ENCODE measurements around the gene TNNI3.
A peak's percentile ranks its signal among the peaks of the same experiment; 100 is the strongest.
"Not testable (repeated sequence)": the region's sequence is repeated elsewhere in the genome, so short reads cannot be mapped to it uniquely, and the experiment has no call there.

The TNNI3 gene

DNA sequence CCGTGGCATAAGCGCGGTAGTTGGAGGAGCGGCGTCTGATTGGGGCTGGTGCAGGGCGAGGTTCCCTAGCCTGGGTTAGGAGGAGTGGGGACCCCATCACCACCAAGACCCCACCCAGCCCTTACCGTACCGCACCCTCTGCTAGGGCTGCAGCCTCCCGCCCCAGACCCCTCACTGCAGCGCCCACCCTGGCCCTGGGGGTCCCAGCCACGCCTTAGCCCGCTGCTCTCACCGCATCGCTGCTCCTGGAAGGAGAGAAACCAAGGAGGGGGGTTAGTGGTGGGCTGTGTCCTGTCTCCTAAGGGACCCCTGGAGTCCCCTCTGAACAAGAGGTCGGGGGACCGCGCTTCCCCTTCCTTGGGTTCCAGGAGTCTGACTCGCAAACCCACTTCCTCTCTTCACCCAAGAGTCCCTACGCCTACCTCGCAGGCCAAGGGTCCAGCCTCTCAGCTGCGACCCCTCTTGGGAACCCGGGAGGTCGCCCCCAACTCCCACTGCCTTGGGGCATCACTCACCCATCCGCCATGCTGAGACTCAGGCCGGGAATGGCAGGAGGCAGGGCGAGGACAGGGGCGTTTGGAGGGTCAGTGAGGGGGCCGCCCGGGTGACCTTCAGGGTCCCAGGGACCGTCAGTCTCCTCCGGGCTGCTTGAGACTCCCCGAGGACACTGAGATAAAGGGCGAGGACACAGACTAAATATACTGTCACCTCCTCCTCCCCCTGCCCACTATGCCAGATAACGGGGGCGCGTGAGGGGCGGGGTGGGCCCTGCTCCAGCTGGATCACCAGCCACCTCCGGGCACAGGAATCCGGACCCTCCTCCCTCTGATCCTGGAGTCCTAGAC lies at the start of gene TNNI3:
TNNI3 (minus strand) TSS at position 669 of the 845 bp plus-strand sequence; CDS start at position 526, 143 bp downstream.
- in situ Hi-C loops (cut with MboI; ENCODE audit: low sequenced_read_pairs, unreplicated experiment): no loop called here
- TF ChIP-seq, protein P1, sequence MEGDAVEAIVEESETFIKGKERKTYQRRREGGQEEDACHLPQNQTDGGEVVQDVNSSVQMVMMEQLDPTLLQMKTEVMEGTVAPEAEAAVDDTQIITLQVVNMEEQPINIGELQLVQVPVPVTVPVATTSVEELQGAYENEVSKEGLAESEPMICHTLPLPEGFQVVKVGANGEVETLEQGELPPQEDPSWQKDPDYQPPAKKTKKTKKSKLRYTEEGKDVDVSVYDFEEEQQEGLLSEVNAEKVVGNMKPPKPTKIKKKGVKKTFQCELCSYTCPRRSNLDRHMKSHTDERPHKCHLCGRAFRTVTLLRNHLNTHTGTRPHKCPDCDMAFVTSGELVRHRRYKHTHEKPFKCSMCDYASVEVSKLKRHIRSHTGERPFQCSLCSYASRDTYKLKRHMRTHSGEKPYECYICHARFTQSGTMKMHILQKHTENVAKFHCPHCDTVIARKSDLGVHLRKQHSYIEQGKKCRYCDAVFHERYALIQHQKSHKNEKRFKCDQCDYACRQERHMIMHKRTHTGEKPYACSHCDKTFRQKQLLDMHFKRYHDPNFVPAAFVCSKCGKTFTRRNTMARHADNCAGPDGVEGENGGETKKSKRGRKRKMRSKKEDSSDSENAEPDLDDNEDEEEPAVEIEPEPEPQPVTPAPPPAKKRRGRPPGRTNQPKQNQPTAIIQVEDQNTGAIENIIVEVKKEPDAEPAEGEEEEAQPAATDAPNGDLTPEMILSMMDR (IDR thresholded peaks at IDR 0.05; ENCODE audit: borderline replicate concordance, control extremely low read depth, extremely low read depth, insufficient read depth, missing control alignments): no peak
- no peak for DNase-seq (ENCODE audit: low spot score)

DNA sequence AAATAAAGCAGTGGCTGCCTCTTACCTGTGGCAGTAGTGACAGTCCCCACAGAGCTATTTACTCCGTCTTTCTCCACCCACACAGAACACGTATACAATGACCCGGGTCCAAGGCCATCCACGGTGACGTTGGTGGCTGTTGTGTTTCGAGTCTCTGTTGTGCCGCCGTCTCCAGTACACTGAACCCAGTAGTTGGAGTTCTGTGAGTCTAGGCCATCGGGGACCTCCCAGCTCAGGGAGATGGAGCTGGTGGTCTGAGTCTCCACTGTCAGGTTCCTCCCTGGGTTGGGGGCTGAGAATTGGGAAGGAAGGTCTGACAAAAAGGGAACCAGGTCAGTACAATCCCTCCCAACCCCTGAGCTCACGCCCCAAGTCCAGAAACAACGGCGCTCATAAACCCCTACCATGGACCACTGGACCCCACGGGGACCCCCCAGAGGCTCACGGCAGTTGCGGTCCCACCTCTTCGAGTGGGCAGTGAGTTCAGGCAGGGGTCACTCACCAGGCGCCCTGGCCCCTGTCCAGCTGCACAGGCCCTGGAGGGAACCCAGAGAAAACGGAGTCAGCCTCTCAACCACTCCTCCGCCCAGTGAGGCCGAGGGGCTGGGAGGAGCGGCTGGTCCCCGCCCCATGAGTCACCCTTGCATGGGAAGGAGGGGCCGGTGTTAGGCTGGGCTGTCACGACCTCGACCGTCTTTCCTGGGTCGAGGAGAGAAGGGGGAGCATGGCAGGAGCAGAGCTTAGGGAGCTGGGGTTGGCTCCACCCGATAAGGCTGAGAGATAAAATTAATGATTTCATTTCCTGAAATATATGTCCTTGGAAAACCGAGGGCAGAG lies 49.4 kb upstream of the TNNI3 start:
- TF ChIP-seq, protein P1 (IDR thresholded peaks at IDR 0.05; ENCODE audit: borderline replicate concordance, control extremely low read depth, extremely low read depth, insufficient read depth, missing control alignments): no peak
- in situ Hi-C loops (cut with MboI; ENCODE audit: low sequenced_read_pairs, unreplicated experiment): no loop called here
- DNase-seq (ENCODE audit: low spot score): peak; percentile 75

DNA sequence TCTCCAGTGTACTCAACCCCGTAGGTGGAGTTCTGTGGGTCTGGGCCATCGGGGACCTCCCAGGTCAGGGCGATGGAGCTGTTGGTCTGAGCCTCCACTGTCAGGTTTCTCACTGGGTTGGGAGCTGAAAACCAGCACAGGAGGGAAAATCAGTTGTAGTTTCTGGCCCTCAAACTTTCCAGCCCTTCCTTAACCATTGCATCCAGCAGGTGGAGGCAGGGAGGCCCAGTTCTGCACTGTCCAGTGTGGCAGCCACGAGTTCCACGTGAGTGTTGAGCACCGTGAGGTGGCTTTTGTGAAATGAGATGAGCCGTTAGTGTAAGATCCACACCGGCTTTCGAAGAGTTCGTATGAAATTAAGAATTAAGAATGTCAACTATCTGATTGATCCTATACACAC lies 44.7 kb upstream of the TNNI3 start:
- in situ Hi-C loops (cut with MboI; ENCODE audit: low sequenced_read_pairs, unreplicated experiment); DNase-seq (ENCODE audit: low spot score): not testable (repeated sequence)

DNA sequence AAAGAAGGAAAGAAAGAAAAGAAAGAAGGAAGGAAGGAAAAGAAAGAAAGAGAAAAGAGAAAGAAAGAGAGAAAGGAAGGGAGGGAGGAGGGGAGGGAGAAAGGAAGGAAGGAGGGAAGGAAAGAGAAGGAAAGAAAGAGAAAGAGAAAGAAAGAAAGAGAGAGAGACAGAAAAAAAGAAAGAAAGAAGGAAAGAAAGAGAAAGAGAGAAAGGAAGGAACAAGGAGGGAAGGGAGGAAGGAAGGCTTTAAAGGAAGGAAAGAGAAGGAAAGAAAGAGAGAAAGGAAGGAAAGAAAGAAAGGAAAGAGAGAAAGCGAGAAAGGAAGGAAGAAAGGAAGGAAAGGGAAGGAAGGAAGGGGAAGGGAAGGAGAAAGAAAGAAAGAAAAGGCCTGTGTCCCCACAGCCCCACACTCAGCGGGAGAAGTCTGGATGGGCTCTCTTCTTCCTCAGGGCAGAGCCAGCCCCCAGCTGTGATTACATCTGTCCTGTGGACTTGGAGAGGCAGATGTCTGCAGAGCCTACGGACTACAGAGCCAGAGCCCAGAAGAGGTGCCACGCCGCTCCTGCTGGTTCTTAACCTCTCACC lies 42.2 kb upstream of the TNNI3 start:
- in situ Hi-C loops (cut with MboI; ENCODE audit: low sequenced_read_pairs, unreplicated experiment): no loop called here
- TF ChIP-seq, protein P1 (IDR thresholded peaks at IDR 0.05; ENCODE audit: borderline replicate concordance, control extremely low read depth, extremely low read depth, insufficient read depth, missing control alignments): no peak
- no peak for DNase-seq (ENCODE audit: low spot score)

DNA sequence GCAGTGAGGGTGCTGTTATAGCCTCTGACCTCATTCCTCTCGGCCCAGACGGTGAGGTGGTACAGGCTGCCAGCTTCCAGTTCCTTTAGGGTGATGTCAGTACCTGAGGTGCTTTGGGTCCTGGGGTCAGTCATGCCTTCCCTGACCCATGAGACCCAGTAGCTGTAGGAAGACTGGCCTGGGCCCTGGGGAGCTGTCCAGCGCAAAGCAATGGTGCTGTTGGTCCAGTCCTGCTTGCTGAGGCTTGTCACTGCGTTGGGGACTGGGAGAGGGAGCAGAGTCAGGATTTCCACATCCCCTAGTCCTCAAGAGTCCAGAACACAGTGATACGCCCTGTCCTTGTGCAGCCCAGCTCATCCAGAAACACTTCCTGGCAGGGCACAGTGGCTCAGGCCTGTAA lies 41.1 kb upstream of the TNNI3 start:
- in situ Hi-C loops (cut with MboI; ENCODE audit: low sequenced_read_pairs, unreplicated experiment): no loop called here
- TF ChIP-seq, protein P1 (IDR thresholded peaks at IDR 0.05; ENCODE audit: borderline replicate concordance, control extremely low read depth, extremely low read depth, insufficient read depth, missing control alignments): no peak
- no peak for DNase-seq (ENCODE audit: low spot score)

DNA sequence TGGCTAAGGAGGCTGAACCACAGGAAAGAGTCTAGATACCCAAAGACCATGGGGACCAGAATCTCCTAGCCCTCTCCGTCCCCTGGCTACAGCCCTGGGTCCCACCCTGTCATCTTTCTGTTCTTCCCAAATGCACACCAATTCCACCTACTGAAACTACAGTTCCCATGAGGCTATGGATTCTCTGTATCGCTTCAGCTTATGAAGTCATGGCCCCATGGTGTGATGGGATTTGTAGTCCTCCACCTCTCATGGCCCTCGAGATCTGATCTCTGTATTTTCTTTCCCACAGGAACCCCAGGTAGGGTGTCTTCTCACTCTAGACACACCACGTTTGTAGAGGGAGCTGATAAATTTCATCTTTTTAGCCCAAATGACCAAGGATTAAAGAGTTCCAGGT lies 40.0 kb upstream of the TNNI3 start:
- DNase-seq (ENCODE audit: low spot score): no peak
- in situ Hi-C loops (cut with MboI; ENCODE audit: low sequenced_read_pairs, unreplicated experiment): no loop called here

More for the DNA sequence above, 40.0 kb upstream of the TNNI3 start:
- TF ChIP-seq, protein P1 (IDR thresholded peaks at IDR 0.05; ENCODE audit: borderline replicate concordance, control extremely low read depth, extremely low read depth, insufficient read depth, missing control alignments): no peak

All from GM13976 (cell line).